ENCODE results near the gene AQP12A.
"Not testable (repeated sequence)": the region's sequence is repeated elsewhere in the genome, so short reads cannot be mapped to it uniquely, and the experiment has no call there.

- not testable (repeated sequence) for TF ChIP-seq POLR2A (IDR thresholded peaks at IDR 0.05; ENCODE audit: low read length); GATA1 (IDR thresholded peaks at IDR 0.05; ENCODE audit: low read depth, low read length)
Observed at GRCh38 chr2:240682431-240683224, 9.0 kb upstream of the AQP12A start, which contains the start of gene AQP12B.
